ENCODE measurements around the gene PDCD2L. TPM values are rescaled to one million over a fixed set of nuclear protein-coding genes. Genes with fewer than 3 reads are reported as not detected.

PDCD2L gene
- total and polyA plus RNA-seq, 10 of the 15 experiments (the other 5 are each of a cell fraction or from before 2014, with no cell fraction given): 7.2 to 41.3 (median 26.9) TPM

GRCh38 chr19:34355201-34355600, 49.0 kb upstream of the PDCD2L start:
- Histone ChIP-seq H3K4me2 (ENCODE audit: control insufficient read depth, insufficient read depth) (no peak overlapping the region), H4K20me1 (ENCODE audit: control insufficient read depth, insufficient read depth) (no peaks in the 10 kb centered on the region), H3K9ac (ENCODE audit: control insufficient read depth, insufficient read depth, low read length) (no peak overlapping the region), H3K4me1 (ENCODE audit: control insufficient read depth, insufficient read depth, low read length) (peaks cover 18% of the 10 kb centered on the region), H3K36me3 (ENCODE audit: control insufficient read depth in 2 of 2, insufficient read depth in 2 of 2, low read length in 1 of 2) (peaks cover 0 to 4% of the 10 kb centered on the region in 2 experiments; a peak in 2 of 4 replicates), H3K79me2 (ENCODE audit: control insufficient read depth, insufficient read depth, low read length) (peaks cover 3% of the 10 kb centered on the region), H3K4me3 (no peak overlapping the region), H2AFZ (ENCODE audit: control insufficient read depth, low read depth, low read length) (no peak overlapping the region), H3K9me3 (replicated peaks; ENCODE audit: control insufficient read depth, insufficient read depth, low read length) (no peaks in the 10 kb centered on the region), H3K27me3 (replicated peaks in 1 of 2; ENCODE audit: control insufficient read depth in 2 of 2, insufficient read depth in 2 of 2, low read length in 1 of 2) (no peaks in the 10 kb centered on the region), H3K27ac (ENCODE audit: control insufficient read depth, insufficient read depth) (no peak overlapping the region)
- SMC1A ChIA-PET (ENCODE audit: uncharacterized antibody, unreplicated experiment): no interaction called here
- no peak for ATAC-seq
- intact Hi-C loops (cut with micrococcal nuclease; ENCODE audit: unreplicated experiment): no loop called here
- no peak for FAIRE-seq
- POLR2A ChIA-PET: no interaction called here
- no TSS peak for BruUV-seq (replicated peaks)
- TF ChIP-seq TCF7 (IDR thresholded peaks at IDR 0.05; ENCODE audit: borderline replicate concordance) (no peak), EZH2 (IDR thresholded peaks at IDR 0.05; ENCODE audit: borderline replicate concordance, control insufficient read depth, low read depth, low read length) (no peak), USF1 (IDR thresholded peaks at IDR 0.05; ENCODE audit: borderline replicate concordance, extremely low read length, insufficient read depth, low read depth, low read length) (no peak), ZNF217 (IDR thresholded peaks at IDR 0.05) (no peak), PBX3 (IDR thresholded peaks at IDR 0.05; ENCODE audit: insufficient replicate concordance, low read depth, low read length) (no peak), ZBTB33 (IDR thresholded peaks at IDR 0.05) (no peak), SMC3 (IDR thresholded peaks at IDR 0.05; ENCODE audit: borderline replicate concordance, low read length) (no peak), MYC (IDR thresholded peaks at IDR 0.05; ENCODE audit: insufficient read depth, insufficient read length, insufficient replicate concordance, low read length, severe bottlenecking) (no peak), NR2C1 (IDR thresholded peaks at IDR 0.05) (no peak), BCL11A (IDR thresholded peaks at IDR 0.05; ENCODE audit: low read depth, low read length) (no peak), ELK1 (IDR thresholded peaks at IDR 0.05; ENCODE audit: low read depth, low read length) (no peak), YY1 (IDR thresholded peaks at IDR 0.05; ENCODE audit: low read depth, low read length) (no peak), MLLT1 (IDR thresholded peaks at IDR 0.05) (no peak), TARDBP (IDR thresholded peaks at IDR 0.05; ENCODE audit: borderline replicate concordance) (no peak), USF2 (IDR thresholded peaks at IDR 0.05; ENCODE audit: borderline replicate concordance, low read depth, low read length) (no peak), ETV6 (conservative IDR thresholded peaks at IDR 0.05 in 1 of 2, IDR thresholded peaks at IDR 0.05 in 1 of 2; ENCODE audit: borderline replicate concordance in 1 of 2, low read depth in 1 of 2) (no peak)
- WGBS (ENCODE audit: insufficient coverage, insufficient replicate concordance, low lambda C conversion rate, missing lambda C conversion rate): 80% methylated on average over 8 of the region's 8 CpGs
- no peak for DNase-seq (ENCODE audit: low read depth, low spot score)
- in situ Hi-C loops (cut with MboI): no loop called here
- RAD21 ChIA-PET (ENCODE audit: unreplicated experiment): interaction anchor here (1.7 kb wide), 1 partner anchor 75 kb away, joined by 3 read pairs; no protein-coding TSS in a partner anchor
- CTCF ChIA-PET: interaction anchor here (1.1 kb wide), 1 partner anchor 75 kb away, joined by 3 read pairs; no protein-coding TSS in a partner anchor
